Femur (tissue), 1 donor: Measurements from ENCODE around the gene SGMS1.

ENCODE experiments used
- DNase-seq: peaks from one replicate; pipeline ENCODE4 v3.0.0-alpha.2; 2017

SGMS1 gene

GRCh38 chr10:50416181-50416824 is 207.5 kb downstream of the SGMS1 start:
- no peak for DNase-seq

GRCh38 chr10:50415292-50415691 is 208.5 kb downstream of the SGMS1 start:
- DNase-seq, result no peak

- no peak for DNase-seq
These were observed 213.5 kb downstream of the SGMS1 start for GRCh38 chr10:50410066-50410811.

- DNase-seq, result no peak
These were observed 216.5 kb downstream of the SGMS1 start for GRCh38 chr10:50407076-50407801.

GRCh38 chr10:50406457-50407070 is 217.2 kb downstream of the SGMS1 start:
- no peak for DNase-seq

- DNase-seq, result no peak
These were observed 218.0 kb downstream of the SGMS1 start for GRCh38 chr10:50405723-50406122.

GRCh38 chr10:50404021-50404773 is 219.6 kb downstream of the SGMS1 start:
- DNase-seq, result no peak

GRCh38 chr10:50403074-50403473 is 220.7 kb downstream of the SGMS1 start:
- no peak for DNase-seq

GRCh38 chr10:50402466-50402865 is 221.3 kb downstream of the SGMS1 start:
- DNase-seq, result no peak

- DNase-seq, result no peak
These were observed 223.1 kb downstream of the SGMS1 start for GRCh38 chr10:50400694-50401093.

- DNase-seq, result no peak
These were observed 224.9 kb downstream of the SGMS1 start for GRCh38 chr10:50398823-50399222.

GRCh38 chr10:50398381-50398780 is 225.4 kb downstream of the SGMS1 start:
- no peak for DNase-seq

GRCh38 chr10:50397312-50398140 is 226.2 kb downstream of the SGMS1 start:
- no peak for DNase-seq

- DNase-seq, result no peak
These were observed 227.1 kb downstream of the SGMS1 start for GRCh38 chr10:50396491-50397311.

GRCh38 chr10:50395851-50396250 is 227.9 kb downstream of the SGMS1 start:
- DNase-seq, result no peak

- no peak for DNase-seq
These were observed 228.5 kb downstream of the SGMS1 start for GRCh38 chr10:50395271-50395670.

GRCh38 chr10:50394832-50395231 is 228.9 kb downstream of the SGMS1 start:
- DNase-seq, result no peak

- DNase-seq, result no peak
These were observed 229.8 kb downstream of the SGMS1 start for GRCh38 chr10:50393784-50394467.

GRCh38 chr10:50392966-50393718 is 230.6 kb downstream of the SGMS1 start:
- DNase-seq, result no peak
